Endothelial cell of umbilical vein (primary cell): ENCODE data around the gene DMD. TPM values are rescaled to one million over a fixed set of nuclear protein-coding genes. Genes with fewer than 3 reads are reported as not detected.
A peak's percentile ranks its signal among the peaks of the same experiment; 100 is the strongest.

Experiments
- BruUV-seq: library from RNA; stranded (reverse); fragments of 400-500 nt; replicated peaks from 2 replicates; lab custom pipeline; 2021; lab: Mats Ljungman, UMichigan
- CTCF ChIA-PET: fragments of 300-600, 350-600 bp; sonication (Branson Sonifier 250); formaldehyde crosslinking; loops from one replicate; lab custom pipeline; 2021; ENCODE audit warnings: antibody characterized with exemption, inconsistent platforms; lab: Charles Lee
- POLR2A ChIA-PET: fragments of 300-600, 350-600 bp; sonication (Branson Sonifier 250); formaldehyde crosslinking; loops from one replicate; lab custom pipeline; 2021; ENCODE audit warnings: antibody characterized with exemption, inconsistent platforms; lab: Charles Lee
- DNase-seq: peaks from one replicate; pipeline ENCODE4 v3.0.0-alpha.2; 2011; ENCODE audit warnings: low read depth, low spot score
- FAIRE-seq: peaks from 2 replicates; lab custom pipeline; 2011; peaks lifted over from hg19 to GRCh38; lab: Jason Lieb, UNC
- H2AFZ ChIP-seq: 2 replicates; pipeline ENCODE4 v1.6.0; 2012; ENCODE audit warnings: low read depth, low read length, control low read depth, inconsistent platforms
- H3K27ac ChIP-seq: 2 replicates; pipeline ENCODE4 v1.5.1; 2011; ENCODE audit warnings: low read depth, mild to moderate bottlenecking, control low read depth, low read length, moderate library complexity; ENCODE audit not compliant: insufficient read depth
- H3K27me3 ChIP-seq, 2 experiments: 2 replicates each; pipeline versions ENCODE4 v1.6.0 to v1.6.1; 2011; ENCODE audit warnings: low read length in 2 of 2, mixed read lengths in 1 of 2; ENCODE audit not compliant: control insufficient read depth in 2 of 2, insufficient read depth in 2 of 2
- H3K36me3 ChIP-seq, 2 experiments: 2 replicates in 1 of 2; 3 replicates in 1 of 2; pipeline ENCODE4 v1.5.1; 2011; ENCODE audit warnings: low read length in 2 of 2, mild to moderate bottlenecking in 1 of 2, moderate library complexity in 1 of 2; ENCODE audit not compliant: control insufficient read depth in 2 of 2, insufficient read depth in 2 of 2; ENCODE audit errors: extremely low read depth in 1 of 2
- H3K4me1 ChIP-seq: 3 replicates; pipeline ENCODE4 v1.5.1; 2011; ENCODE audit warnings: mild to moderate bottlenecking, low read length; ENCODE audit not compliant: control insufficient read depth, insufficient read depth; ENCODE audit errors: extremely low read depth
- H3K4me2 ChIP-seq: 2 replicates; pipeline ENCODE4 v1.6.1; 2011; ENCODE audit warnings: low read length, control low read depth, mixed read lengths; ENCODE audit not compliant: insufficient read depth
- H3K4me3 ChIP-seq, 3 experiments: fragments of 200-600 bp in 1 of 3; sonication (generic), shearing (Covaris generic) in 1 of 3; replicated peaks in 1 of 3; 2 replicates each; pipeline ENCODE4 v1.5.1; 2011 to 2016; ENCODE audit warnings: control low read depth in 3 of 3, low read length in 3 of 3, mild to moderate bottlenecking in 2 of 3, inconsistent platforms in 1 of 3, low read depth in 1 of 3, moderate library complexity in 1 of 3; ENCODE audit not compliant: insufficient read depth in 1 of 3
- H3K79me2 ChIP-seq: 2 replicates; pipeline ENCODE4 v1.6.0; 2012; ENCODE audit warnings: low read length, inconsistent platforms; ENCODE audit not compliant: control insufficient read depth, insufficient read depth
- H3K9ac ChIP-seq: replicated peaks from 2 replicates; pipeline ENCODE3; 2011; ENCODE audit warnings: low read length, control low read depth; ENCODE audit not compliant: insufficient read depth; ENCODE audit errors: extremely low read depth
- H3K9me1 ChIP-seq: replicated peaks from 3 replicates; pipeline ENCODE4 v1.6.0; 2011; ENCODE audit warnings: mild to moderate bottlenecking, low read length; ENCODE audit not compliant: control insufficient read depth, insufficient read depth; ENCODE audit errors: extremely low read depth
- H3K9me3 ChIP-seq: replicated peaks from 2 replicates; pipeline ENCODE4 v1.5.1; 2012; ENCODE audit warnings: low read length, inconsistent platforms; ENCODE audit not compliant: control insufficient read depth, insufficient read depth
- H4K20me1 ChIP-seq: replicated peaks from 2 replicates; pipeline ENCODE3; 2011; ENCODE audit warnings: mild to moderate bottlenecking, low read length; ENCODE audit not compliant: control insufficient read depth, insufficient read depth; ENCODE audit errors: extremely low read depth
- EZH2 ChIP-seq: IDR thresholded peaks from 2 replicates; pipeline ENCODE4 v1.6.1; 2012; ENCODE audit warnings: borderline replicate concordance, low read depth, mild to moderate bottlenecking, moderate library complexity, low read length, inconsistent platforms; ENCODE audit not compliant: severe bottlenecking
- FOS ChIP-seq: IDR thresholded peaks from 2 replicates; pipeline ENCODE4 v1.6.1; 2011; ENCODE audit warnings: mild to moderate bottlenecking, low read length, moderate library complexity, borderline replicate concordance; ENCODE audit not compliant: insufficient read depth
- GATA2 ChIP-seq: IDR thresholded peaks from 2 replicates; pipeline ENCODE4 v1.7.0; 2011; ENCODE audit warnings: low read depth, mild to moderate bottlenecking, moderate library complexity, mixed read lengths, low read length; ENCODE audit not compliant: insufficient read length, insufficient read depth
- JUN ChIP-seq: IDR thresholded peaks from 2 replicates; pipeline ENCODE4 v1.6.1; 2011; ENCODE audit warnings: borderline replicate concordance, low read depth; ENCODE audit not compliant: insufficient read length, insufficient read depth
- MYC ChIP-seq: IDR thresholded peaks from one replicate; pipeline ENCODE4 v1.6.1; 2011; ENCODE audit warnings: mild to moderate bottlenecking, low read depth, low read length
- POLR2A ChIP-seq: IDR thresholded peaks from 2 replicates; pipeline ENCODE4 v1.6.1; 2012; ENCODE audit warnings: low read depth, mild to moderate bottlenecking, control low read depth, low read length
- POLR2AphosphoS5 ChIP-seq: IDR thresholded peaks from 2 replicates; pipeline ENCODE4 v1.6.1; 2012; ENCODE audit warnings: low read depth, mild to moderate bottlenecking, control low read depth, low read length, moderate library complexity; ENCODE audit not compliant: insufficient read depth
- dilution Hi-C: fragments of 300-500 bp; cut with MboI; formaldehyde crosslinking; loops from one replicate; pipeline ENCODE4 v1.15.0; 2019; ENCODE audit warnings: low sequenced_read_pairs; ENCODE audit not compliant: extremely low pct_ligation_motif_present
- intact Hi-C: fragments of 100-400 bp; cut with micrococcal nuclease; formaldehyde crosslinking; loops from one replicate; pipeline ENCODE4 v1.10.0; 2022
- polyA plus RNA-seq, 4 experiments: library from polyadenylated mRNA; depleted of rRNA in 3 of 4; stranded (reverse) in 3 of 4; unstranded in 1 of 4; fragments of >200 nt; gene quantifications; 2 replicates each; pipeline versions ENCODE4 v1.2.1 to v1.2.3, GENCODE V29; 2011 to 2012; ENCODE audit warnings: missing spikeins in 1 of 4
- total RNA-seq: library from RNA; stranded (reverse); gene quantifications from 2 replicates; pipeline ENCODE4 v1.2.3, GENCODE V29; 2021
- TF ChIP-seq, protein P1 (sequence below): IDR thresholded peaks from 2 replicates; pipeline ENCODE4 v1.6.1; 2011; ENCODE audit not compliant: insufficient read depth, insufficient read length
- TF ChIP-seq, protein P2 (sequence below), 2 donors: IDR thresholded peaks; 1 replicate in 1 of 2; 2 replicates in 1 of 2; pipeline ENCODE4 v1.5.1; 2011; ENCODE audit warnings: low read length in 2 of 2, mild to moderate bottlenecking in 2 of 2, moderate library complexity in 2 of 2, control low read depth in 1 of 2, inconsistent platforms in 1 of 2, low read depth in 1 of 2; ENCODE audit not compliant: insufficient read depth in 1 of 2; ENCODE audit errors: extremely low read depth in 1 of 2

The DMD gene
- total and polyA plus RNA-seq, 2 donors (not counting 3 experiments of a cell fraction or from before 2014, with no cell fraction given) = 7.3 to 9.0 TPM

DNA sequence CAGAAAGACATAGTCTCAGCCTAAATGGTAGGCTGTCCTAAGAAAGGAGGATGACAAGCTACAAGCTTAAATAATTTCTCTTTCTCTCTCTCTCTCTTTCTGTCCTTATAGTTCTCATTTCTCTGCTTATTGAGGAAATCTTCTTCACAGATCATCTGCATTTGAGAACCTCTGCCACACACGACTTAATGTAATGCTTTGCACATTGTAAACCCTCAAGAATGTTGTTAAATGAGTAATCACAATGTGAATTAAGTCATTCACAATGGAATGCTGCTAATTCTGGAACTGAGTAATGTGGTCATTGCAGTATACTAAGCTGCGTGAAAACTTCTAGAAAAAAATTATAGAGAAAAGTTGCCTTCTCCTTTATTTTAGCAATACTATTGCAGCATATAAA is 1630.6 kb downstream of the DMD start:
- CTCF ChIA-PET = interaction anchor here (1.2 kb wide), 1 partner anchor 367 kb away, joined by 3 read pairs; no protein-coding TSS in a partner anchor
- peak overlapping the region; percentile 32 for H3K27ac ChIP-seq
- FAIRE-seq (peak; percentile 91), DNase-seq (peak; percentile 45)
- no peaks in the 10 kb centered on the region for H3K27me3 ChIP-seq
- no peak overlapping the region for H3K9ac ChIP-seq
- no peak overlapping the region for H3K4me3 ChIP-seq
- peaks cover 9% of the 10 kb centered on the region for H3K4me1 ChIP-seq
- no peak for TF ChIP-seq GATA2
- TF ChIP-seq, protein P1, sequence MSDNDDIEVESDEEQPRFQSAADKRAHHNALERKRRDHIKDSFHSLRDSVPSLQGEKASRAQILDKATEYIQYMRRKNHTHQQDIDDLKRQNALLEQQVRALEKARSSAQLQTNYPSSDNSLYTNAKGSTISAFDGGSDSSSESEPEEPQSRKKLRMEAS = no peak
- TF ChIP-seq EZH2 = no peak
- TF ChIP-seq POLR2A = no peak
- TF ChIP-seq JUN = peak; percentile 64
- TF ChIP-seq, protein P2, sequence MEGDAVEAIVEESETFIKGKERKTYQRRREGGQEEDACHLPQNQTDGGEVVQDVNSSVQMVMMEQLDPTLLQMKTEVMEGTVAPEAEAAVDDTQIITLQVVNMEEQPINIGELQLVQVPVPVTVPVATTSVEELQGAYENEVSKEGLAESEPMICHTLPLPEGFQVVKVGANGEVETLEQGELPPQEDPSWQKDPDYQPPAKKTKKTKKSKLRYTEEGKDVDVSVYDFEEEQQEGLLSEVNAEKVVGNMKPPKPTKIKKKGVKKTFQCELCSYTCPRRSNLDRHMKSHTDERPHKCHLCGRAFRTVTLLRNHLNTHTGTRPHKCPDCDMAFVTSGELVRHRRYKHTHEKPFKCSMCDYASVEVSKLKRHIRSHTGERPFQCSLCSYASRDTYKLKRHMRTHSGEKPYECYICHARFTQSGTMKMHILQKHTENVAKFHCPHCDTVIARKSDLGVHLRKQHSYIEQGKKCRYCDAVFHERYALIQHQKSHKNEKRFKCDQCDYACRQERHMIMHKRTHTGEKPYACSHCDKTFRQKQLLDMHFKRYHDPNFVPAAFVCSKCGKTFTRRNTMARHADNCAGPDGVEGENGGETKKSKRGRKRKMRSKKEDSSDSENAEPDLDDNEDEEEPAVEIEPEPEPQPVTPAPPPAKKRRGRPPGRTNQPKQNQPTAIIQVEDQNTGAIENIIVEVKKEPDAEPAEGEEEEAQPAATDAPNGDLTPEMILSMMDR (IDR thresholded peaks at IDR 0.05; ENCODE audit: extremely low read depth in 1 of 2, insufficient read depth in 1 of 2, low read depth in 1 of 2, low read length in 2 of 2) = no peak
- peak; percentile 47 for TF ChIP-seq FOS
- TF ChIP-seq POLR2AphosphoS5 = no peak
- no peak for TF ChIP-seq MYC
- peak overlapping the region; percentile 31 for H3K4me2 ChIP-seq
- BruUV-seq = no TSS peak
- H2AFZ ChIP-seq = peak overlapping the region; percentile 37
- no peaks in the 10 kb centered on the region for H4K20me1 ChIP-seq
- no peaks in the 10 kb centered on the region for H3K9me1 ChIP-seq
- POLR2A ChIA-PET = no interaction called here
- intact Hi-C loops (no loop called here), dilution Hi-C loops (no loop called here)
- no peaks in the 10 kb centered on the region for H3K9me3 ChIP-seq
- no peaks in the 10 kb centered on the region for H3K36me3 ChIP-seq
- H3K79me2 ChIP-seq = no peaks in the 10 kb centered on the region
